Heart left ventricle (tissue), 13 donors: ENCODE data around the gene THSD7B.

ENCODE experiments used
- POLR2A ChIP-seq, 2 donors: fragments of 450-650 bp; IDR thresholded peaks; one replicate each; pipeline ENCODE4 v1.6.1; 2017; ENCODE audit warnings: antibody characterized with exemption in 2 of 2, mild to moderate bottlenecking in 2 of 2, moderate library complexity in 2 of 2
- TF ChIP-seq, protein P1 (sequence below), 12 donors: fragments of 200-600 bp; sonication (generic) in 4 of 12; IDR thresholded peaks; one replicate each; pipeline versions ENCODE4 v1.5.0 to v1.8.0; 2018 to 2022; ENCODE audit warnings: antibody characterized with exemption in 12 of 12, mild to moderate bottlenecking in 5 of 12
- donor health status: ischemic (EF 13 %, LVEDD 7.1; RV severe dilation, severe dysfunction).
- donor health status: DM: no; HTN: yes; CAD: no.
- donor health status: DM: no; HTN: no; CAD: no.
- donor health status: ischemic (EF 25% LVEDD 6.9; RV normal size, moderate dysfunction).
- donor health status: ischemic (EF 25% LVEDD 5.7; RV mildly dilated, moderate dysfunction).
- donor health status: ischemic (EF 35%, LVEDD 5.7; RV mildly dilated, moderate dysfunction).
- donor health status: nonischemic (EF 11% LVEDD 7.7; RV severe dilation, severe dysfunction).
- donor health status: DM: yes; HTN: yes; CAD: no.
- donor health status: PGD.
- donor health status: ischemic (EF 29% LVEDD 5.4; RV normal size, mild dysfunction).
- donor health status: nonischemic (EF 23%, LVEDD 6.1; RV moderate dilation, normal function).

DNA sequence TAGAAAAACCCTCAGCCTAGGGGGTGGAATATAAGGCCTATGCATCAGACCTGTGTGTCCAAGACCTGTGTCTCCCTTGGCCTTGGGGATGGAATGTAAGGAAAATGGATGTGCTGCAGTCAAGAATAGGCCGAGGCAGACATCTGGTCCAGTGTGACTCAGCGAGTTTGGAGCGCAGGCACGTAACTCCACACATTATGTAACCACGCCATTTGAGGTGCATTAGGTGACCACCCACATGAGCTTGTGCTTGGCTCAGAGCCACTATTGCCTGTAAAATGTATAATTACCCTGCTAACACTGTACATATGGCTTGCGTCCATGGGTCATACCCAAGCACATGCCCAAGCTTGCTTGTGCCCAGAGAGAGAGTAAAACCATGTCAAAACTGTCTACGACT is 618.0 kb downstream of the THSD7B start:
- TF ChIP-seq, protein P1, sequence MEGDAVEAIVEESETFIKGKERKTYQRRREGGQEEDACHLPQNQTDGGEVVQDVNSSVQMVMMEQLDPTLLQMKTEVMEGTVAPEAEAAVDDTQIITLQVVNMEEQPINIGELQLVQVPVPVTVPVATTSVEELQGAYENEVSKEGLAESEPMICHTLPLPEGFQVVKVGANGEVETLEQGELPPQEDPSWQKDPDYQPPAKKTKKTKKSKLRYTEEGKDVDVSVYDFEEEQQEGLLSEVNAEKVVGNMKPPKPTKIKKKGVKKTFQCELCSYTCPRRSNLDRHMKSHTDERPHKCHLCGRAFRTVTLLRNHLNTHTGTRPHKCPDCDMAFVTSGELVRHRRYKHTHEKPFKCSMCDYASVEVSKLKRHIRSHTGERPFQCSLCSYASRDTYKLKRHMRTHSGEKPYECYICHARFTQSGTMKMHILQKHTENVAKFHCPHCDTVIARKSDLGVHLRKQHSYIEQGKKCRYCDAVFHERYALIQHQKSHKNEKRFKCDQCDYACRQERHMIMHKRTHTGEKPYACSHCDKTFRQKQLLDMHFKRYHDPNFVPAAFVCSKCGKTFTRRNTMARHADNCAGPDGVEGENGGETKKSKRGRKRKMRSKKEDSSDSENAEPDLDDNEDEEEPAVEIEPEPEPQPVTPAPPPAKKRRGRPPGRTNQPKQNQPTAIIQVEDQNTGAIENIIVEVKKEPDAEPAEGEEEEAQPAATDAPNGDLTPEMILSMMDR (IDR thresholded peaks at IDR 0.05), result no peak
- no peak for TF ChIP-seq POLR2A (IDR thresholded peaks at IDR 0.05)
